Large intestine (tissue), 3 donors: Measurements from ENCODE around the gene MRTFA. TPM values are rescaled to one million over a fixed set of nuclear protein-coding genes. Genes with fewer than 3 reads are reported as not detected.

Source experiments
- DNase-seq, 2 donors: peaks; one replicate each; pipeline versions ENCODE4 v3.0.0 to v3.0.0-alpha.2; 2013
- H3K27ac ChIP-seq: one replicate; pipeline ENCODE4 v1.5.1; 2013; ENCODE audit warnings: low read length
- H3K27me3 ChIP-seq: 2 replicates; pipeline ENCODE4 v1.6.1; 2013; ENCODE audit warnings: low read length; ENCODE audit not compliant: control insufficient read depth, insufficient read depth
- H3K36me3 ChIP-seq: 2 replicates; pipeline ENCODE4 v1.6.1; 2013; ENCODE audit warnings: low read length; ENCODE audit not compliant: control insufficient read depth, insufficient read depth
- H3K4me1 ChIP-seq: one replicate; pipeline ENCODE4 v1.6.1; 2013; ENCODE audit warnings: low read length; ENCODE audit not compliant: control insufficient read depth, insufficient read depth
- H3K4me3 ChIP-seq: one replicate; pipeline ENCODE4 v1.5.1; 2013; ENCODE audit warnings: low read length
- H3K9me3 ChIP-seq: one replicate; pipeline ENCODE4 v1.6.1; 2013; ENCODE audit warnings: mild to moderate bottlenecking, low read depth, low read length, moderate library complexity; ENCODE audit not compliant: control insufficient read depth
- WGBS: methylation state at CpG from one replicate; pipeline ENCODE4 v1.1.5; 2013; ENCODE audit warnings: low lambda C conversion rate; ENCODE audit not compliant: insufficient coverage; 5-methylcytosine and 5-hydroxymethylcytosine counted together
- polyA plus RNA-seq: library from polyadenylated mRNA; unstranded; fragments of 120-200 nt; gene quantifications from one replicate; pipeline ENCODE4 v1.2.1, GENCODE V29; 2013

MRTFA gene
- polyA plus RNA-seq, 1 donor, result 17.1 TPM

- Histone ChIP-seq H3K4me1 (no peaks in the 10 kb centered on the region), H3K9me3 (peaks cover 4% of the 10 kb centered on the region), H3K36me3 (no peaks in the 10 kb centered on the region), H3K27me3 (no peaks in the 10 kb centered on the region), H3K27ac (no peak overlapping the region), H3K4me3 (no peak overlapping the region)
- no peak for DNase-seq
Observed at GRCh38 chr22:40449676-40450035, 186.9 kb downstream of the MRTFA start.

- DNase-seq, result no peak
- peaks cover 2% of the 10 kb centered on the region for H3K36me3 ChIP-seq
- H3K27ac ChIP-seq, result no peak overlapping the region
- H3K9me3 ChIP-seq, result peaks cover 8% of the 10 kb centered on the region
- H3K27me3 ChIP-seq, result no peaks in the 10 kb centered on the region
- no peaks in the 10 kb centered on the region for H3K4me1 ChIP-seq
- no peak overlapping the region for H3K4me3 ChIP-seq
- WGBS, result no CpG with 5 or more reads among the region's 1 CpG
Observed at GRCh38 chr22:40446203-40446602, 190.3 kb downstream of the MRTFA start.

GRCh38 chr22:40444178-40444831 lies 192.2 kb downstream of the MRTFA start:
- DNase-seq, result no peak
- Histone ChIP-seq H3K27me3 (no peaks in the 10 kb centered on the region), H3K4me3 (no peak overlapping the region), H3K36me3 (peaks cover 2% of the 10 kb centered on the region), H3K4me1 (no peaks in the 10 kb centered on the region), H3K27ac (no peak overlapping the region), H3K9me3 (peaks cover 8% of the 10 kb centered on the region)
- WGBS, result 100% methylated on average over 1 of the region's 7 CpGs

- Histone ChIP-seq H3K9me3 (peaks cover 8% of the 10 kb centered on the region), H3K36me3 (peaks cover 2% of the 10 kb centered on the region), H3K27ac (no peak overlapping the region), H3K4me1 (no peaks in the 10 kb centered on the region), H3K4me3 (no peak overlapping the region), H3K27me3 (no peaks in the 10 kb centered on the region)
- no peak for DNase-seq
- WGBS, result no CpG with 5 or more reads among the region's 4 CpGs
Observed at GRCh38 chr22:40443732-40444131, 192.8 kb downstream of the MRTFA start.

GRCh38 chr22:40441761-40442390 lies 194.6 kb downstream of the MRTFA start:
- DNase-seq, result no peak
- peaks cover 8% of the 10 kb centered on the region for H3K9me3 ChIP-seq
- peaks cover 2% of the 10 kb centered on the region for H3K36me3 ChIP-seq
- no peak overlapping the region for H3K4me3 ChIP-seq
- 100% methylated on average over 1 of the region's 5 CpGs for WGBS
- H3K27ac ChIP-seq, result no peak overlapping the region
- no peaks in the 10 kb centered on the region for H3K4me1 ChIP-seq
- H3K27me3 ChIP-seq, result no peaks in the 10 kb centered on the region

GRCh38 chr22:40436505-40437431 lies 199.8 kb downstream of the MRTFA start:
- H3K27me3 ChIP-seq, result no peaks in the 10 kb centered on the region
- WGBS, result 20% methylated on average over 1 of the region's 12 CpGs
- no peaks in the 10 kb centered on the region for H3K9me3 ChIP-seq
- peak in 1 of 2 donors; percentile 52 for DNase-seq
- no peak overlapping the region for H3K27ac ChIP-seq
- no peaks in the 10 kb centered on the region for H3K4me1 ChIP-seq
- H3K4me3 ChIP-seq, result no peak overlapping the region
- H3K36me3 ChIP-seq, result peaks cover 5% of the 10 kb centered on the region

GRCh38 chr22:40434745-40435144 lies 201.8 kb downstream of the MRTFA start:
- Histone ChIP-seq H3K9me3 (no peaks in the 10 kb centered on the region), H3K36me3 (peaks cover 17% of the 10 kb centered on the region), H3K4me1 (no peaks in the 10 kb centered on the region), H3K27ac (no peak overlapping the region), H3K27me3 (no peaks in the 10 kb centered on the region), H3K4me3 (no peak overlapping the region)
- WGBS, result 100% methylated on average over 1 of the region's 5 CpGs
- no peak for DNase-seq

GRCh38 chr22:40434106-40434505 lies 202.4 kb downstream of the MRTFA start:
- 100% methylated on average over 2 of the region's 3 CpGs for WGBS
- Histone ChIP-seq H3K4me1 (no peaks in the 10 kb centered on the region), H3K27me3 (no peaks in the 10 kb centered on the region), H3K4me3 (no peak overlapping the region), H3K9me3 (no peaks in the 10 kb centered on the region), H3K36me3 (peaks cover 22% of the 10 kb centered on the region), H3K27ac (no peak overlapping the region)
- DNase-seq, result no peak

GRCh38 chr22:40433416-40434090 lies 203.0 kb downstream of the MRTFA start:
- Histone ChIP-seq H3K4me1 (no peaks in the 10 kb centered on the region), H3K36me3 (peaks cover 27% of the 10 kb centered on the region), H3K27ac (no peak overlapping the region), H3K27me3 (no peaks in the 10 kb centered on the region), H3K9me3 (no peaks in the 10 kb centered on the region), H3K4me3 (no peak overlapping the region)
- no peak for DNase-seq
- WGBS, result no CpG with 5 or more reads among the region's 3 CpGs

GRCh38 chr22:40432625-40433024 lies 203.9 kb downstream of the MRTFA start:
- Histone ChIP-seq H3K4me3 (no peak overlapping the region), H3K9me3 (no peaks in the 10 kb centered on the region), H3K36me3 (peaks cover 33% of the 10 kb centered on the region), H3K27me3 (no peaks in the 10 kb centered on the region), H3K27ac (no peak overlapping the region), H3K4me1 (no peaks in the 10 kb centered on the region)
- DNase-seq, result no peak
- no CpG with 5 or more reads among the region's 2 CpGs for WGBS
